Measurements from ENCODE around the gene RNF38.

DNA sequence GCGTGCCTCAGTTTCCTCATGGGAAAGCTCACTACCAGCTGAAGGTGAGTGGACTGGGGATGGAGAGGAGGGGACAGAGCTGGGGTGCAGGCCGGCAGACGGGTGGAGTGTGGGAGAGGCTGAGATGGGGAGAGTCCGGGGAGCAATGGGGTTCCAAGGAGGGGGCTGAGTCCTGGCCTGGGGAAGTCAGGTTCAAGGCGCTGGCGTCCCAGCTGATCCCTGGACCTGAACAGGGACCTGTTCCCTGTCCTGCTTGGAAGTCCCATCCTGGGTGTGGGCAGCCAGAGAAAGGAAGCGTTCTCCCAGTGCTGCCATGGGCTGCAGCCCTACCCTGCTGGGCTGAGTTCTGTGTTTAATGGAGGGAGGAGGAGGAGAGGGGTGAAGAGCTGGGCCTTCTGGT lies 80.9 kb downstream of the RNF38 start:
- no peak for TF ChIP-seq POLR2AphosphoS5 (IDR thresholded peaks at IDR 0.05; ENCODE audit: low read depth, low read length)
- no peak for TF ChIP-seq POLR2A (IDR thresholded peaks at IDR 0.05; ENCODE audit: low read depth, low read length)

All from GM12892 (cell line).